Activated naive CD8-positive, alpha-beta T cell treated with anti-CD3 and anti-CD28 coated beads, Interleukin-2, amount 10 ng/mL, durations not matched to agents 7 days and 5 days (primary cell): Measurements from ENCODE around the gene NOD2. TPM values are rescaled to one million over a fixed set of nuclear protein-coding genes. Genes with fewer than 3 reads are reported as not detected.

ENCODE experiments used
- ATAC-seq: fragments of 150-1000 bp; cut with Tn5 transposase; one replicate; pipeline ENCODE4 v1.10.0; 2021; ENCODE audit warnings: low read depth, moderate library complexity
- POLR2A ChIA-PET: fragments of 350-600 bp; sonication (Branson Sonifier 250); formaldehyde crosslinking; loops from one replicate; lab custom pipeline; 2021; ENCODE audit warnings: antibody characterized with exemption; lab: Charles Lee
- DNase-seq: peaks from one replicate; pipeline ENCODE4 v3.0.0; 2021
- H3K27ac Mint-ChIP-seq: one replicate; pipeline ENCODE4 v1.8.0; 2022; ENCODE audit warnings: mild to moderate bottlenecking, mixed read lengths
- H3K27me3 Mint-ChIP-seq: one replicate; pipeline ENCODE4 v1.8.0; 2022; ENCODE audit warnings: mild to moderate bottlenecking, moderate library complexity, mixed read lengths
- H3K36me3 Mint-ChIP-seq: one replicate; pipeline ENCODE4 v1.8.0; 2021; ENCODE audit warnings: mild to moderate bottlenecking, mixed read lengths
- H3K4me1 Mint-ChIP-seq: one replicate; pipeline ENCODE4 v1.8.0; 2021; ENCODE audit warnings: mixed read lengths
- H3K4me3 Mint-ChIP-seq: one replicate; pipeline ENCODE4 v1.8.0; 2022; ENCODE audit warnings: mild to moderate bottlenecking, moderate library complexity, mixed read lengths
- H3K9me3 Mint-ChIP-seq: one replicate; pipeline ENCODE4 v1.8.0; 2021; ENCODE audit warnings: mixed read lengths
- total RNA-seq, 2 experiments: library from RNA; stranded (reverse); gene quantifications; one replicate each; pipeline ENCODE4 v1.2.3, GENCODE V29; 2021

NOD2 gene
- total RNA-seq, 2 experiments from 2014 or later = 2.8 to 3.5 TPM

DNA sequence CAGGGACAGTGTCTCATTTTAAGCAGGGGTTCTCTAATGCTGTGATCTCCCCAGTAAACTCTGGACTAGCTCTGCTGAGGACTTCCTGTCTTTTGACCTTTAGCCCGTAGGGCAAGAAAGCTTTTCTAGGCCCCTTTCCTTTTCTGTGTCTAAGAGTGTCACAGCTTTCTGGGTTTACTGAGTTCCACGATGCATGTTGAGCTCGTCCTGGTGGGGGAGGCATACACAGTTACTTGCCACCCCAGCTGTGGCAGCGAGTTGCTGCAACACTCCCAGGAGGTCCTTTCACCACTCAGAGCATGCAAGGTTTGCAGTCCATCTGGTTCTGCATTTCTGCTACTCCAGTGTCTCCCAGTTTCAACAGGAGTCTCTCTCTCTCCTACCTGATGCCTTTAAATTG lies 23.7 kb downstream of the NOD2 start:
- POLR2A ChIA-PET = interaction anchor here (0.8 kb wide), 1 partner anchor 25 kb away, joined by 3 read pairs; the partner anchor contains the start of gene CYLD

DNA sequence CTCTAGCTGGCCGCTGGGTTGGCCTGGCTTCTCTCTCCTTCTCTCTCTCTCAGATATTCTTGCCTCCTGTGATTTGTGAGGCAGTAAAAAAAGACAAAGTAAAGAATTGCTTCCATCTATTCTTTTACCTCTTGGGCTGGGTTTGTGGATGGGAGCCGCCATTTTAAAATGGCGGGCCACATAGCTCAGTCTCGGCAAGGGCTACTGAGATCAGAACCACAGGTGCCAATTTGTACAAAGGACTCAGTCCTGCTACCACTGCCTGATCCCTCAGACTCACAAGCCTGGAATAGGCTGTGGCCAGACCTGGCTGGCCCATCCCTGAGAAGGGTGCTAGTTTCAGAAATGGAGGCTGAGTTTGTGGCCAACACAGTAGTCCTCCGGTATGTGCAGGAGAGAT lies 24.1 kb downstream of the NOD2 start:
- Mint-ChIP-seq H3K36me3 (peaks cover 6% of the 10 kb centered on the region), H3K4me1 (peaks cover 30% of the 10 kb centered on the region), H3K27me3 (no peaks in the 10 kb centered on the region), H3K27ac (no peak overlapping the region), H3K4me3 (no peak overlapping the region), H3K9me3 (peaks cover 2% of the 10 kb centered on the region)
- ATAC-seq (no peak), DNase-seq (no peak)
- POLR2A ChIA-PET = interaction anchor here (0.8 kb wide), 1 partner anchor 24 kb away, joined by 3 read pairs; the partner anchor contains the start of gene CYLD

More for the DNA sequence above, 23.7 kb downstream of the NOD2 start:
- H3K27me3 Mint-ChIP-seq = no peaks in the 10 kb centered on the region
- no peak overlapping the region for H3K4me3 Mint-ChIP-seq
- H3K36me3 Mint-ChIP-seq = peaks cover 5% of the 10 kb centered on the region
- DNase-seq (no peak), ATAC-seq (no peak)
- H3K9me3 Mint-ChIP-seq = peaks cover 2% of the 10 kb centered on the region
- H3K27ac Mint-ChIP-seq = no peak overlapping the region
- peaks cover 29% of the 10 kb centered on the region for H3K4me1 Mint-ChIP-seq

DNA sequence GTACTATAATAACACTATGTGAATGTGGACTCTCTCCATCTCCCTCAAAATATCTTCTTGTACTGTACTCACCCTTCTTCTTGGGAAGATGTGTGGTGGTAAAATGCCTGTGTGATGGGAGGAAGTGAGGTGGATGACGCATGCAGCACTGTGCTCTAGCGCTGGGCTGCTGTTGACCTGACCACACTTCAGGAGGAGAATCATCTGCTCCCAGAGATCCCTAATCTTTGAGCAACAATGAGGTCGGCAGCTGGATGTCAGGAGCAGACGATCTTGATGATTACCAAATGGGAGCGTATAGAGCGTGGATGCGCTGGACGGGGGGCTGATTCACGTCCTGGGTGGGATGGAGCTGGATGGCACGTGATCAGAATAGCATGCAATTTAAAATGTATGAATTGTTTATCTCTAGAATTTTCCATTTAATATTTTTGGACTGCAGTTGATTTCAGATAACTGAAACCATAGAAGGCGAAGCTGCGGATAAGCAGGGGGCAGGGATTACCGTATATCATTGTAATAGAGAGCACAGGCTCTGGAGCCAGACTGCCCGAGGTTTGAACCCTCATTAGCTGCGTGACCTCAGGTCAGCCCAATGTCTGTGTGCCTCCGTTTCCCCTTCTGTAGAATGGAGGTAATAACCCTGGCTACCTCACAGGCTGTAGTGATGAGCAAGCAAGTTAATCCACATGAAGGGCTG lies 24.8 kb downstream of the NOD2 start:
- Mint-ChIP-seq H3K4me3 (no peak overlapping the region), H3K27me3 (no peaks in the 10 kb centered on the region), H3K27ac (peak overlapping the region; percentile 27), H3K9me3 (peaks cover 4% of the 10 kb centered on the region), H3K4me1 (peaks cover 30% of the 10 kb centered on the region), H3K36me3 (peaks cover 12% of the 10 kb centered on the region)
- POLR2A ChIA-PET = no interaction called here
- no peak for ATAC-seq
- no peak for DNase-seq

DNA sequence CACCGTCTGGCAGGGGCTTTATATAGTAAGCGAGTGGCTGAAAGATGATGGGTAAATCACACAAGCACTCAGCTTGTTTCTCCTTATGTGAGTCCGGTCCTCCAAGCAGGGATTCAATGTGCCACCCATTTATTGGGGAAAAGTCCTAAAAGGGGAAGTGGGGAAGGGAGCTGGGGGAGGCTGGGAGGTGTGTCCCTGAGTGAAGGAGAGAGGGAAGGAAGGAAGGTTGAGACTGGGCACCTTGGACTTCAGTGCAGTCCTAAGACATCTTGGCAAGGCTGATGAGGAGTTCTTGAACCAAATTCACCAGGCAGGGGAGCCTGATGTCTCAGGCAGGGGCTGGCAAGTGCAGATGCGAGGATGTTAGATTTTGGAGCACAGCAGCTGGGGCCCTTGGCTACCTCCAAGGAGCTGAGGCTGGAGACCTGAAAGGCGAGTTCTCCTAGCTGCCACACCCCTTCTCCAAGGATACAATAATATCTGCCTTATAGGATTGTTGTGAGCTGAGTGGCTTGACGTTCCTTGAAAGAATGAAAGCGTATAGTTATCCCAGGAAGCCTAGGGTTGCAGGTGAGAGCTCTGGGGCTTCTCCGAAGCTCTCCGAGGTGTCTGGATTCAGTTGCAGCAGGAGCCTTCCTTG lies 25.5 kb downstream of the NOD2 start:
- H3K27me3 Mint-ChIP-seq = no peaks in the 10 kb centered on the region
- no peak overlapping the region for H3K4me3 Mint-ChIP-seq
- peaks cover 6% of the 10 kb centered on the region for H3K9me3 Mint-ChIP-seq
- no peak for DNase-seq
- H3K36me3 Mint-ChIP-seq = peaks cover 19% of the 10 kb centered on the region
- POLR2A ChIA-PET = interaction anchor here (0.8 kb wide), 1 partner anchor 38 kb away, joined by 3 read pairs; the partner anchor contains the start of gene SNX20
- no peak for ATAC-seq
- H3K27ac Mint-ChIP-seq = peak overlapping the region; percentile 39
- H3K4me1 Mint-ChIP-seq = peaks cover 32% of the 10 kb centered on the region

DNA sequence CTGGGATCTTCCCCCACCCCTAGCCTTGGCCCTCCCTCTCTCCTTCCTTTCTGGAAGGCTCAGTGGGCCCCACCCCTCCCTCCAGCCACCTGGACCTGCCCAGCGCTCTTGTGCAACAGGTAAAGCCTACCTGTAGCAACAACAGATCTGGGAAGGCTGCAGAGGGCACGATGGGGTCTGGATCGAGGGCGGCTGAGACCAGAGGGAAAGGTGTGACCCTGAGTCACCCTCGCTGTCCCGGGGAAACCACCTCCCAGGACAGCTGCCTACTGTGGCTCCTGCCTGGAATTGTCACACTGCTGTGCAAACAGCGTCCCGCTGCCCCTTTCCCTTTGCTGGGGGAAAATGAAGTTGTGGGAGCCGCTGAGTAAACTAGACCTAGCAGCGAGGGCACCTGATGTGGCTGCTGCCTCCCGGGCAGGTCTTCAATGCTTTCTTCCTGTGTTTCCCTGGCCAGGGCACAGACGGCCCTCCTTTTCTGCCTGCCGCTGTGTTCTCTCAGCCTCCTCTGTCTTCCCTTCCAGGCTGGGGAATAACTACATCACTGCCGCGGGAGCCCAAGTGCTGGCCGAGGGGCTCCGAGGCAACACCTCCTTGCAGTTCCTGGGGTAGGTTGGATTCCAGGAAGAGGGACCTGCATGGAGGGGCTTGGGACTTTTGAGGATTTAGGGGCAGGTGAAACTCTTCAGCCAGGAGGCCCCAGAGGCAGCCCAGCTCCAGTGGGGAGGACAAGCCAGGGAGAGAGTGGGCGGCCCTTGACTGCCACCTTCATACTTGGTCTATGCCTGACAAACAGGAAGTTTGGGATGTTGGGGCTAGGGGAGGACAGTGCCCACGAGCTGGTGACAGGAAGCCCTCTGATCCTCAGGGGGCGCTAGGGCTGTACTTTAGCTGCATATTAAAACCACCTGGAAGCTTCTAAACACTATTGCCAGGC lies 26.3 kb downstream of the NOD2 start:
- no peaks in the 10 kb centered on the region for H3K27me3 Mint-ChIP-seq
- H3K9me3 Mint-ChIP-seq = peaks cover 13% of the 10 kb centered on the region
- DNase-seq (no peak), ATAC-seq (peak; percentile 76)
- no peak overlapping the region for H3K4me3 Mint-ChIP-seq
- H3K27ac Mint-ChIP-seq = peak overlapping the region; percentile 80
- H3K36me3 Mint-ChIP-seq = peaks cover 26% of the 10 kb centered on the region
- POLR2A ChIA-PET = interaction anchor here (0.6 to 1.6 kb wide), 5 partner anchors 11 to 38 kb away, joined by 3 to 10 read pairs (median 4); partner anchors contain the start of genes CYLD and SNX20
- H3K4me1 Mint-ChIP-seq = peaks cover 34% of the 10 kb centered on the region

DNA sequence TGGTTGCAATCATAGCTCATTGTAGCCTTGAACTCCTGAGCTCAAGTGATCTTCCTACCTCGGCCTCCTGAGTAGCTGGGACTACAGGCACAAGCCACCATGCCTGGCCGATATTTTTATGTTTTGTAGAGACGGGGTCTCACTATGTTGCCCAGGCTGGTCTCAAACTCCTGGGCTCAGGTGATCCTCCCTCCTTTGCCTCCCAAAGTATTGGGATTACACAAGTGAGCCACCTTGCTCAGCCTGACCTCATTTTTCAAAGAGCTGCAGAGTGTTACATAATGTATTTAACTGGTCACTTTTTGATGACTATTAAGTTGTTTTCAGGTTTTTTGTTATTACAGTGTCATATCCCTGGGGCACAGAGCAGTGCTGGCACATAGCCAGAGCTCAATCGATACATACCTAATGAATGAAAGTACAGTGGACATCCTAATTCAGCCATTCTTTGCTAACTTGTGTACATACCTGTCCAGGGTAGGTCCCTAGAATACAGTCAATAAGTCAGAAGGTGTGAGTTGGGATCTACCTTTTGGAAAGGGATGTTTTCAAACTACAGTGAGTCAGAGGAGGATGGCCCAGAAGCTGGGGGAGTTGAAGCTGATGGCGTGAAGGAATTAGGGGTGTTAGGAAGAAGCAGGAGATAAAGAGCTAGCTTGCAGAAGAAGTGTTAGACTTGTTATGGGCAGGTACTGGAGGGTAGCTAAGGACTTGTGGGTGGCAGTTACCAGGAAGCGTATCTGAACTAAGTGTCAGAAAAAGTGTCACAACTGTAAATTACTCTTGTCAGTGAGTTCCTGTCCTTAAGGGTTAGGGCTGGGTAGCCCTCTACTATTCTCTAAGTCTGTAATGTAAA lies 28.4 kb downstream of the NOD2 start:
- DNase-seq = no peak
- no peak for ATAC-seq
- H3K36me3 Mint-ChIP-seq = peaks cover 33% of the 10 kb centered on the region
- H3K27me3 Mint-ChIP-seq = no peaks in the 10 kb centered on the region
- H3K4me1 Mint-ChIP-seq = peaks cover 33% of the 10 kb centered on the region
- H3K4me3 Mint-ChIP-seq = no peak overlapping the region
- peaks cover 17% of the 10 kb centered on the region for H3K9me3 Mint-ChIP-seq
- POLR2A ChIA-PET = interaction anchor here (1.0 to 1.6 kb wide), 2 partner anchors 19 to 20 kb away, joined by 3 to 10 read pairs; partner anchors contain the start of gene CYLD
- peak overlapping the region; percentile 65 for H3K27ac Mint-ChIP-seq

DNA sequence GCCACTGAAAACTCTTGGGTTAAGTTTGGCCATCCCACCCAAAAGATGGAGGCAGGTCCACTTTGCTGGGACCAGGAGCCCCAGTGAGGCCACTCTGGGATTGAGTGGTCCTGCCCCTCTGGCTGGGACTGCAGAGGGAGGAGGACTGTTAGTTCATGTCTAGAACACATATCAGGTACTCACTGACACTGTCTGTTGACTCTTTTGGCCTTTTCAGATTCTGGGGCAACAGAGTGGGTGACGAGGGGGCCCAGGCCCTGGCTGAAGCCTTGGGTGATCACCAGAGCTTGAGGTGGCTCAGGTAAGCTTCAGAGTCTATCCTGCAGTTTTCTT lies 29.0 kb downstream of the NOD2 start:
- peaks cover 27% of the 10 kb centered on the region for H3K4me1 Mint-ChIP-seq
- DNase-seq (no peak), ATAC-seq (no peak)
- H3K36me3 Mint-ChIP-seq = peaks cover 33% of the 10 kb centered on the region
- POLR2A ChIA-PET = no interaction called here
- H3K27me3 Mint-ChIP-seq = no peaks in the 10 kb centered on the region
- no peak overlapping the region for H3K27ac Mint-ChIP-seq
- H3K4me3 Mint-ChIP-seq = no peak overlapping the region
- H3K9me3 Mint-ChIP-seq = peaks cover 17% of the 10 kb centered on the region

DNA sequence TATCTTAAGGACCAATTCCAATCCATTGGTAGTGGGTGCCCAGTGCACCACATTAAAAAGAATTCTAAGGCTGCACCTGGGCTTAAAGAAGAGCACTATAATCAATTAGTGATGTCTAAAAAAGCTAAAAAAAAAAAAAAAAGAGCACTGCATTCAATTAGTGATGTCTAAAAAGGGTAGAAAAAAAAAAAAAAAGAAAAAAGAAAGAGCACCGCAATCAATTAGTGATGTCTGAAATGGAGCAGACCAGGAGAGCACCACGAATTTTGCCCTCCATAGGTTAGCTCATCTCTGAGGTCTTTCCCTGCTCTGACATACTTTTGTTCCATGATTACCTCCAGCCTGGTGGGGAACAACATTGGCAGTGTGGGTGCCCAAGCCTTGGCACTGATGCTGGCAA lies 29.6 kb downstream of the NOD2 start:
- no peaks in the 10 kb centered on the region for H3K27me3 Mint-ChIP-seq
- no peak overlapping the region for H3K27ac Mint-ChIP-seq
- H3K36me3 Mint-ChIP-seq = peaks cover 33% of the 10 kb centered on the region
- peaks cover 25% of the 10 kb centered on the region for H3K4me1 Mint-ChIP-seq
- no peak for DNase-seq
- peaks cover 17% of the 10 kb centered on the region for H3K9me3 Mint-ChIP-seq
- ATAC-seq = no peak
- POLR2A ChIA-PET = no interaction called here
- H3K4me3 Mint-ChIP-seq = no peak overlapping the region

DNA sequence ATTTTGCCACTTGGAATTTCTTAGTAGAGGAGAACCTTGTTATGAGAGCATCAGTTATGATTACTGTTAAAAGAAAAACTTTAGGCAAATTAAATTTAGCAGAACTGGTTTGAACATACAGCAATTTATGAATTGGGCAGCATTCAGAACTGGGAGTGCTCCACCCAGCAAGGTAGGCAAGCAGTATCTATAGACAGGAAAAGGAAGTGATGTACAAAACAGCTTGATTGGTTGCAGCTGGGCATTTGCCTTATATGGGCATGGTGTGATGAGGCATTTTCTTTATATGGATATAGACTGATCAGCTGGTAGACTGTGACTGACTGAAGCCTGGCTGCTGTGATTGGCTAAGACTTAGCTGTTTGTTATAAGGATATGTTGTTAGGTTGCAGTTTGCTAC lies 30.9 kb downstream of the NOD2 start:
- Mint-ChIP-seq H3K4me3 (no peak overlapping the region), H3K9me3 (peaks cover 21% of the 10 kb centered on the region), H3K27ac (no peak overlapping the region), H3K4me1 (peaks cover 20% of the 10 kb centered on the region), H3K27me3 (no peaks in the 10 kb centered on the region), H3K36me3 (peaks cover 33% of the 10 kb centered on the region)
- POLR2A ChIA-PET = interaction anchor here (0.6 kb wide), 1 partner anchor 199 kb away, joined by 8 read pairs; no protein-coding TSS in a partner anchor
- no peak for DNase-seq
- ATAC-seq = peak; percentile 48

DNA sequence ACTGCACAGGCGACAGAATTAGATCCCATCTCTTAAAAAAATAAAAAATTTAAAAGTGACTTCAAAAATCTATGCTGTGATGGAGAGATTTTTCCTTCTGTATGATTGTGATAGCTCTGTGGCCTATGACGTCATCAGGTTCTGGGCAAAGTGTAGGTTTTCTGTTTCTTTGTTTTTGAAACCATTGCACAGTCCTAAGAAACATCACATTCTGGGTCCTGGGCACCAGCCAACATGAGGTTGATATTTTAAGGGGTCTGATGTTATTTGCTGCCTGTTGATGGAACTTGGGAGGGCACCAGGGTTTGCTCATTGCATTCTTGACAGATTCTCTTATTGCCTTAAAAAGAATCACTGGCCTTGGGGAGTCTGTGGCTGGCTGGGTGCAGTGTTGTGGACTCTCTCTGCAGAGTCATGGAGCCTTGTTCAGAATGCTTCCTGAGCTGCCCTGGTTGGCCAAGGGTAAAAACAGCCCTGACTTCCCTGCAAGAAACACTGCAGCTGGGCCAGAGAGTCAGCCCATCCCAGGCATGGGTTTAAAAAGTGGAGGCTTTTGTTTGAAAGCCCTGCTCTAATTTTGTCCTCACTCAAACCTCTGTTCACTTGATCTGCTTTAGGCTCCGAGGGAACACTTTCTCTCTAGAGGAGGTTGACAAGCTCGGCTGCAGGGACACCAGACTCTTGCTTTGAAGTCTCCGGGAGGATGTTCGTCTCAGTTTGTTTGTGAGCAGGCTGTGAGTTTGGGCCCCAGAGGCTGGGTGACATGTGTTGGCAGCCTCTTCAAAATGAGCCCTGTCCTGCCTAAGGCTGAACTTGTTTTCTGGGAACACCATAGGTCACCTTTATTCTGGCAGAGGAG lies 38.0 kb downstream of the NOD2 start:
- H3K36me3 Mint-ChIP-seq = no peaks in the 10 kb centered on the region
- H3K4me3 Mint-ChIP-seq = peak overlapping the region; percentile 29
- H3K27me3 Mint-ChIP-seq = no peaks in the 10 kb centered on the region
- ATAC-seq = peak; percentile 80
- peaks cover 5% of the 10 kb centered on the region for H3K9me3 Mint-ChIP-seq
- H3K27ac Mint-ChIP-seq = peak overlapping the region; percentile 78
- POLR2A ChIA-PET = interaction anchor here (1.3 to 3.5 kb wide), 3 partner anchors 10 to 64 kb away, joined by 4 to 17 read pairs (median 10); partner anchors contain the start of gene CYLD
- DNase-seq = no peak
- H3K4me1 Mint-ChIP-seq = peaks cover 6% of the 10 kb centered on the region

DNA sequence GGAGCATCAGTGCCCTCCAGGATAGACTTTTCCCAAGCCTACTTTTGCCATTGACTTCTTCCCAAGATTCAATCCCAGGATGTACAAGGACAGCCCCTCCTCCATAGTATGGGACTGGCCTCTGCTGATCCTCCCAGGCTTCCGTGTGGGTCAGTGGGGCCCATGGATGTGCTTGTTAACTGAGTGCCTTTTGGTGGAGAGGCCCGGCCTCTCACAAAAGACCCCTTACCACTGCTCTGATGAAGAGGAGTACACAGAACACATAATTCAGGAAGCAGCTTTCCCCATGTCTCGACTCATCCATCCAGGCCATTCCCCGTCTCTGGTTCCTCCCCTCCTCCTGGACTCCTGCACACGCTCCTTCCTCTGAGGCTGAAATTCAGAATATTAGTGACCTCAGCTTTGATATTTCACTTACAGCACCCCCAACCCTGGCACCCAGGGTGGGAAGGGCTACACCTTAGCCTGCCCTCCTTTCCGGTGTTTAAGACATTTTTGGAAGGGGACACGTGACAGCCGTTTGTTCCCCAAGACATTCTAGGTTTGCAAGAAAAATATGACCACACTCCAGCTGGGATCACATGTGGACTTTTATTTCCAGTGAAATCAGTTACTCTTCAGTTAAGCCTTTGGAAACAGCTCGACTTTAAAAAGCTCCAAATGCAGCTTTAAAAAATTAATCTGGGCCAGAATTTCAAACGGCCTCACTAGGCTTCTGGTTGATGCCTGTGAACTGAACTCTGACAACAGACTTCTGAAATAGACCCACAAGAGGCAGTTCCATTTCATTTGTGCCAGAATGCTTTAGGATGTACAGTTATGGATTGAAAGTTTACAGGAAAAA lies 38.8 kb downstream of the NOD2 start:
- peaks cover 8% of the 10 kb centered on the region for H3K4me1 Mint-ChIP-seq
- H3K4me3 Mint-ChIP-seq = no peak overlapping the region
- H3K27me3 Mint-ChIP-seq = no peaks in the 10 kb centered on the region
- ATAC-seq (no peak), DNase-seq (no peak)
- H3K36me3 Mint-ChIP-seq = no peaks in the 10 kb centered on the region
- POLR2A ChIA-PET = interaction anchor here (1.3 to 3.5 kb wide), 3 partner anchors 9 to 65 kb away, joined by 4 to 17 read pairs (median 10); partner anchors contain the start of gene CYLD
- peak overlapping the region; percentile 67 for H3K27ac Mint-ChIP-seq
- H3K9me3 Mint-ChIP-seq = peaks cover 5% of the 10 kb centered on the region
